Activated CD8-positive, alpha-beta memory T cell treated with anti-CD3 and anti-CD28 coated beads for 36 hours (primary cell): ENCODE data around the gene PCDHGA4. TPM values are rescaled to one million over a fixed set of nuclear protein-coding genes. Genes with fewer than 3 reads are reported as not detected.
"Not testable (repeated sequence)": the region's sequence is repeated elsewhere in the genome, so short reads cannot be mapped to it uniquely, and the experiment has no call there.

ENCODE experiments used
- CTCF ChIA-PET: fragments of 350-600 bp; sonication (Branson Sonifier 250); formaldehyde crosslinking; loops from one replicate; lab custom pipeline; 2021; ENCODE audit warnings: antibody characterized with exemption; lab: Charles Lee
- POLR2A ChIA-PET: fragments of 350-600 bp; sonication (Branson Sonifier 250); formaldehyde crosslinking; loops from one replicate; lab custom pipeline; 2021; ENCODE audit warnings: antibody characterized with exemption; lab: Charles Lee
- total RNA-seq, 2 experiments: library from RNA; stranded (reverse); gene quantifications; one replicate each; pipeline ENCODE4 v1.2.3, GENCODE V29; 2021

Gene PCDHGA4
- total RNA-seq, 2 experiments from 2014 or later: 0.15 TPM; not detected in 1

DNA sequence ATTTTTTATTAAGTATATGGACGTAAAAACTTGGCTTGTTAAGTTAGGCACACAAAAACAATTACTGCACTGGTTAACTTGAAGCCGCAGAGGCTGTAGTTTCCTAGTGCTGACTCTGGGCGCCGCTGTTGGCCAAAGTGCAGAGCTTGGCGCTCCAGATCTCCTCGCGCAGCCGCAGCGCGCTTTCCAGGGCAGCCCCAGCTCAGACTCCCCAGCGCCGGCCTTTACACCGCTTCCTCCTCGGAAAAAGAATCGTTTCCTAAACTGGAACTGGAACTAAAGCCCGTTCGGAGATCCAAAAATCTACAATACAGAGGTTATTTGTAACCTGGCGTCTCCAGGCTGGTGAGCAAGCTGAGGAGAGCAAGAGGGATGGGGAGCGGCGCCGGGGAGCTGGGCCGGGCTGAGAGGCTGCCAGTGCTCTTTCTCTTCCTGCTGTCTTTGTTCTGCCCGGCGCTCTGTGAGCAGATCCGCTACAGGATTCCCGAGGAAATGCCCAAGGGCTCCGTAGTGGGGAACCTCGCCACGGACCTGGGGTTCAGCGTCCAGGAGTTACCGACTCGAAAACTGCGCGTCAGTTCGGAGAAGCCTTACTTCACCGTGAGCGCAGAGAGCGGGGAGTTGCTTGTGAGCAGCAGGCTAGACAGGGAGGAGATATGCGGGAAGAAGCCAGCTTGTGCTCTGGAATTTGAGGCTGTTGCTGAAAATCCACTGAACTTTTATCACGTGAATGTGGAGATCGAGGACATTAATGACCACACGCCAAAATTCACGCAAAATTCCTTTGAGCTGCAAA is 43.1 kb downstream of the PCDHGA4 start, which contains the start of gene PCDHGB5:
PCDHGB5 (plus strand) TSS at position 192 of the 796 bp plus-strand sequence; CDS start at position 373, 181 bp downstream.
- CTCF ChIA-PET: interaction anchor here (0.6 to 1.3 kb wide), 3 partner anchors 37 to 126 kb away, joined by 3 to 4 read pairs (median 3); no protein-coding TSS in a partner anchor

DNA sequence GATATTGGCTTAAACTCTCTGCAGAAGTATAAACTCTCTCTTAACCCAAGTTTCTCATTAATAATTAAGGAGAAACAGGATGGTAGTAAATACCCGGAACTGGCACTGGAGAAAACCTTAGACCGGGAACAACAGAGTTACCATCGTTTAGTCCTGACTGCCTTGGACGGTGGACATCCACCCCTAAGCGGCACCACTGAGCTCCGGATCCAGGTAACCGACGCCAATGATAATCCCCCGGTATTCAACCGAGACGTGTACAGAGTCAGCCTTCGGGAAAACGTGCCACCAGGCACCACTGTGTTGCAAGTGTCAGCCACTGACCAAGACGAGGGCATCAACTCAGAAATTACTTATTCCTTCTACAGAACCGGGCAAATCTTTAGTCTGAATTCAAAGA is 43.8 kb downstream of the PCDHGA4 start:
- ChIA-PET POLR2A (no interaction called here), CTCF (no interaction called here)

More for the DNA sequence above, 43.1 kb downstream of the PCDHGA4 start, which contains the start of gene PCDHGB5:
- POLR2A ChIA-PET: not testable (repeated sequence)

DNA sequence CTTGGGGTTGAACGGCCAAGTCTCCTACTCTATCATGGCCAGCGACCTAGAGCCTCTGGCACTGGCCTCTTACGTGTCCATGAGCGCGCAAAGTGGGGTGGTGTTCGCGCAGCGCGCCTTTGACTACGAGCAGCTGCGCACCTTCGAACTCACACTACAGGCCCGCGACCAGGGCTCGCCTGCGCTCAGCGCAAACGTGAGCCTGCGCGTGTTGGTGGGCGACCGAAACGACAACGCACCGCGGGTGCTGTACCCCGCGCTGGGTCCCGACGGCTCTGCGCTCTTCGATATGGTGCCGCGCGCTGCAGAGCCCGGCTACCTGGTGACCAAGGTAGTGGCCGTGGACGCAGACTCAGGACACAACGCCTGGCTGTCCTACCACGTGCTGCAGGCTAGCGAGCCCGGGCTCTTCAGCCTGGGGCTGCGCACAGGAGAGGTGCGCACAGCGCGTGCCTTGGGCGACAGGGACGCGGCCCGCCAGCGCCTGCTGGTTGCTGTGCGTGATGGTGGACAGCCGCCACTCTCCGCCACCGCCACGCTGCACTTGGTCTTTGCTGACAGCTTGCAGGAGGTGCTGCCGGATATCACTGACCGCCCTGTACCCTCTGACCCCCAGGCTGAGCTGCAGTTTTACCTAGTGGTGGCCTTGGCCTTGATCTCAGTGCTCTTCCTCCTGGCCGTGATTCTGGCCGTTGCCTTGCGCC is 44.9 kb downstream of the PCDHGA4 start:
- CTCF ChIA-PET: no interaction called here
- POLR2A ChIA-PET: no interaction called here

DNA sequence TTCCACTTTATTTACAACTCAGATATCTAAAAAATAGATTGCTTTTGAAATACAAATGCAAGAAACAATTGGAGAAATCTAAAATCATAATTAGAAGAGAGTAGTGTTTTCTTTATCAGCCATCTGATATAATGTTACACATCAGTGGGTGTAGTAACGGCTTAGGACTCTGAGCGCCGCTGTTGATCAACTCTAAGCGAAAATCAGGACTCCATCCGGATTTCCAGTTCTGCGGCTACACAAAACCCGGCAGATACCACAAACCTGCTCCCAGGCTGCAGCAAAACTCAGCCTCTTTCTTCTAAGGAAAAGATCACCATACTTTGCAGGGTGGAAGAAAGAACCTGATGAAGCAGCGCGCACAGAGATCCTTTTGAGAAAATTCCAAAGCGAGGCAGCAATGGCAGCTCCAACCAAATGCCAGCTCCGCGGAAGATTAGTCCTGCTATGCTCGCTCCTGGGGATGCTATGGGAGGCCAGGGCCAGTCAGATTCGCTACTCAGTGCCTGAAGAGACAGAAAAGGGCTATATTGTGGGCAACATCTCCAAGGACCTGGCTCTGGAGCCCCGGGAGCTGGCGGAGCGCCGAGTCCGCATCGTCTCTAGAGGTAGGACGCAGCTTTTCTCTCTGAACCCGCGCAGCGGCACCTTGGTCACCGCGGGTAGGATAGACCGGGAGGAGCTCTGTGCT is 47.9 kb downstream of the PCDHGA4 start, which contains the start of gene PCDHGA9:
PCDHGA9 (plus strand) TSS at position 226 of the 691 bp plus-strand sequence; CDS start at position 401, 175 bp downstream.
- POLR2A ChIA-PET: no interaction called here
- CTCF ChIA-PET: interaction anchor here (1.1 kb wide), 1 partner anchor 12 kb away, joined by 4 read pairs; no protein-coding TSS in a partner anchor

DNA sequence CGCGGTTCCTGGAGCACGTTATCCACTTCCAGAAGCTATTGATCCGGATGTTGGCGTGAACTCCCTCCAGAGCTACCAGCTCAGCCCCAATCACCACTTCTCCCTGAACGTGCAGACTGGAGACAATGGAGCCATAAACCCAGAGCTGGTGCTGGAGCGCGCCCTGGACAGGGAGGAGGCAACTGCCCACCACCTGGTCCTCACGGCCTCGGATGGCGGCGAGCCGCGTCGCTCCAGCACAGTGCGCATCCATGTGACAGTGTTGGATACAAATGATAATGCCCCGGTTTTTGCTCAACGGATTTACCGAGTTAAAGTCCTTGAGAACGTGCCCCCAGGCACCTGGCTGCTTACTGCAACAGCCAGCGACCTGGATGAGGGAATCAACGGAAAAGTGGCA is 48.6 kb downstream of the PCDHGA4 start:
- ChIA-PET POLR2A (no interaction called here), CTCF (interaction anchor here (1.1 kb wide), 1 partner anchor 13 kb away, joined by 4 read pairs; no protein-coding TSS in a partner anchor)

Other genes with a start within 250 kb of the PCDHGA4 start
- gene PCDHB4, start 233.2 kb upstream of the PCDHGA4 start, total RNA-seq: not detected
- not detected for gene PCDHB5, start 219.8 kb upstream of the PCDHGA4 start, total RNA-seq
- gene PCDHB6, start 205.0 kb upstream of the PCDHGA4 start, total RNA-seq: not detected
- not detected for gene PCDHB7, start 182.4 kb upstream of the PCDHGA4 start, total RNA-seq
- not detected for gene PCDHB8, start 177.2 kb upstream of the PCDHGA4 start, total RNA-seq
- gene PCDHB16, start 172.6 kb upstream of the PCDHGA4 start, total RNA-seq: not detected
- not detected for gene PCDHB9, start 167.9 kb upstream of the PCDHGA4 start, total RNA-seq
- gene PCDHB10, start 162.7 kb upstream of the PCDHGA4 start, total RNA-seq: not detected
- not detected for gene PCDHB11, start 155.4 kb upstream of the PCDHGA4 start, total RNA-seq
- gene PCDHB12, start 146.3 kb upstream of the PCDHGA4 start, total RNA-seq: not detected
- not detected for gene PCDHB13, start 141.1 kb upstream of the PCDHGA4 start, total RNA-seq
- gene PCDHB14, start 131.7 kb upstream of the PCDHGA4 start, total RNA-seq: not detected
- not detected for gene PCDHB15, start 109.6 kb upstream of the PCDHGA4 start, total RNA-seq
- gene SLC25A2, start 51.0 kb upstream of the PCDHGA4 start, total RNA-seq: under 1 TPM; 0.19 to 0.21 TPM
- gene TAF7, start 34.2 kb upstream of the PCDHGA4 start, total RNA-seq: 10 to 100 TPM; 57.1 to 58.0 TPM
- under 1 TPM; 0.04 to 0.06 TPM for gene PCDHGA1, start 24.5 kb upstream of the PCDHGA4 start, total RNA-seq
- under 1 TPM in 1 of 2 experiments, not detected in 1; 0.04 TPM for gene PCDHGA2, start 16.3 kb upstream of the PCDHGA4 start, total RNA-seq
- gene PCDHGA3, start 11.2 kb upstream of the PCDHGA4 start, total RNA-seq: not detected
- gene PCDHGB1, start 4.9 kb upstream of the PCDHGA4 start, total RNA-seq: not detected
- under 1 TPM; 0.23 to 0.25 TPM for gene PCDHGB2, start 5.0 kb downstream of the PCDHGA4 start, total RNA-seq
- gene PCDHGA5, start 9.1 kb downstream of the PCDHGA4 start, total RNA-seq: under 1 TPM; 0.06 to 0.13 TPM
- under 1 TPM; 0.17 to 0.19 TPM for gene PCDHGB3, start 15.2 kb downstream of the PCDHGA4 start, total RNA-seq
- under 1 TPM; 0.06 to 0.13 TPM for gene PCDHGA6, start 18.9 kb downstream of the PCDHGA4 start, total RNA-seq
- under 1 TPM in 1 of 2 experiments, not detected in 1; 0.06 TPM for gene PCDHGA7, start 27.7 kb downstream of the PCDHGA4 start, total RNA-seq
- under 1 TPM; 0.04 to 0.06 TPM for gene PCDHGB4, start 32.7 kb downstream of the PCDHGA4 start, total RNA-seq
- gene PCDHGA8, start 37.6 kb downstream of the PCDHGA4 start, total RNA-seq: not detected
- gene PCDHGB5, start 42.9 kb downstream of the PCDHGA4 start, total RNA-seq: under 1 TPM; 0.15 to 0.19 TPM
- not detected for gene PCDHGA9, start 47.8 kb downstream of the PCDHGA4 start, total RNA-seq
- gene PCDHGB6, start 53.0 kb downstream of the PCDHGA4 start, total RNA-seq: under 1 TPM; 0.04 to 0.06 TPM
- gene PCDHGA10, start 58.0 kb downstream of the PCDHGA4 start, total RNA-seq: under 1 TPM; 0.08 to 0.11 TPM
- not detected for gene PCDHGB7, start 62.7 kb downstream of the PCDHGA4 start, total RNA-seq
- not detected for gene PCDHGA11, start 66.0 kb downstream of the PCDHGA4 start, total RNA-seq
- under 1 TPM; 0.08 to 0.10 TPM for gene PCDHGA12, start 75.5 kb downstream of the PCDHGA4 start, total RNA-seq
- under 1 TPM in 1 of 2 experiments, not detected in 1; 0.13 TPM for gene PCDHGC3, start 120.9 kb downstream of the PCDHGA4 start, total RNA-seq
- not detected for gene PCDHGC4, start 130.0 kb downstream of the PCDHGA4 start, total RNA-seq
- gene PCDHGC5, start 134.1 kb downstream of the PCDHGA4 start, total RNA-seq: not detected